ENCODE measurements around the gene SPEG. TPM values are rescaled to one million over a fixed set of nuclear protein-coding genes. Genes with fewer than 3 reads are reported as not detected.
A peak's percentile ranks its signal among the peaks of the same experiment; 100 is the strongest.

SPEG gene
- total RNA-seq, 2 experiments from 2014 or later = 15.3 to 17.7 TPM

- ATAC-seq (ENCODE audit: poor library complexity) = no peak
- H3K36me3 Mint-ChIP-seq (ENCODE audit: low read depth) = no peaks in the 10 kb centered on the region
- Histone ChIP-seq H3K9me3 (ENCODE audit: control insufficient read depth in 1 of 2, insufficient read depth in 1 of 2, low read length in 2 of 2) (no peaks in the 10 kb centered on the region), H3K4me1 (ENCODE audit: insufficient read depth, low read length) (no peaks in the 10 kb centered on the region), H3K4me3 (ENCODE audit: low read length) (no peak overlapping the region), H3K27me3 (ENCODE audit: control insufficient read depth in 1 of 2, insufficient read depth in 2 of 2, low read length in 2 of 2) (peaks cover 0 to 3% of the 10 kb centered on the region in 2 experiments), H3K27ac (ENCODE audit: low read depth in 1 of 2, low read length in 2 of 2) (no peak overlapping the region), H3K36me3 (ENCODE audit: insufficient read depth, low read length) (no peaks in the 10 kb centered on the region)
- no peak overlapping the region for H3K27ac Mint-ChIP-seq
- no peaks in the 10 kb centered on the region for H3K9me3 Mint-ChIP-seq
- H3K27me3 Mint-ChIP-seq = peaks cover 10% of the 10 kb centered on the region
- POLR2A ChIA-PET = no interaction called here
- no peak for TF ChIP-seq CTCF (IDR thresholded peaks at IDR 0.05)
- CTCF ChIA-PET = interaction anchor here (0.7 to 1.8 kb wide), 2 partner anchors 55 to 72 kb away, joined by 3 to 5 read pairs; no protein-coding TSS in a partner anchor
- no peak for DNase-seq
- H3K4me1 Mint-ChIP-seq (ENCODE audit: low read depth) = peaks cover 5% of the 10 kb centered on the region
- no peak overlapping the region for H3K4me3 Mint-ChIP-seq
- intact Hi-C loops (cut with DNase I, micrococcal nuclease) = no loop called here
Measured at GRCh38 chr2:219475278-219475677, 40.6 kb downstream of the SPEG start.

DNA sequence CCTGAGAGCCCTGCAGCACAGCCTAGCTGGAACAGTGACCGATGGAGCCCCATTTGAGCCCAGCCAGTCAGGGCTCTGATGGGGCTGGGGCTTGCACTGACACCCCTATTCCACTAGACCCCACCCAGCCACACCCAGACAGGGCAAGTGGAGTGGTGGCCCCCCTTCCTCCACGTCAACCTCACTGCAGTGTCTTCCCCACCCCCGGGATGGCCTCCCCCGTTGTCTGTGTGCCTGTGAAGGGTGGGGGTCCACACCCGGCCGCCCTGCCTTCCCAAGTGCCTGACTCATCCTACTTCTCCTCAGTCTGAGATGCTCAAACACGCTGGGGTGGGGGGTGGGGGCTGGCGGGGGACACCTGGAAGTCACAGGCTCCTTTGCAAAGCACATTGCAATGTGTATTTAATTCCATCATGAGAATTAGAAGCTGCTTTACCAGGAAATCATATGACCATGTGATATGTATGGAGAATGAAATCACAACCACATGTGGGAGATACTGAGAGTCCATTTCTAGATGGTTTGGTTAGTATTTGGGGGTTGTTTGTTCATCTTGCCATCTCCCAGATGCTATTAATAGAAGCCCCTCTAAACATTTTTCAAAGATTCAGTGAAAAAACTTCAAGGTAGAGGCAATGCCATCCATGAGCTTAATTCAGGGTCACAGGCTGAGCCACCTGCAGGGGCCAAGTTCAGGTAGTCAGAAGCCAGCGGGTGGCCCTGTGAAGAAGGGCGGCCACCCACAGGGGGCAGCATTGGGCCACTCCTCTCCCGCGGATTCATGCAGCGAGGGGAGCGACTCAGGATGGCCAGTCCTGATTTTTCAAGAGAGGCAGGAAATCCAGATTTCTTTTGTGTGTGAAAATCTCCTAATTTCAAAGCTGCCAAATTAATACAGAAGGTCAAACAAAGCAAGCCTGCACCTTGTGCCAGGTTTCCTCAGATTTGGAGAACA lies 41.3 kb downstream of the SPEG start:
- peak; percentile 61 for TF ChIP-seq CTCF (IDR thresholded peaks at IDR 0.05)
- Histone ChIP-seq H3K9me3 (ENCODE audit: control insufficient read depth in 1 of 2, insufficient read depth in 1 of 2, low read length in 2 of 2) (no peaks in the 10 kb centered on the region), H3K4me3 (ENCODE audit: low read length) (no peak overlapping the region), H3K4me1 (ENCODE audit: insufficient read depth, low read length) (no peaks in the 10 kb centered on the region), H3K27me3 (ENCODE audit: control insufficient read depth in 1 of 2, insufficient read depth in 2 of 2, low read length in 2 of 2) (peaks cover 0 to 6% of the 10 kb centered on the region in 2 experiments), H3K36me3 (ENCODE audit: insufficient read depth, low read length) (no peaks in the 10 kb centered on the region), H3K27ac (ENCODE audit: low read depth in 1 of 2, low read length in 2 of 2) (no peak overlapping the region)
- ATAC-seq (ENCODE audit: poor library complexity) (peak; percentile 77), DNase-seq (peak; percentile 29 to 70 (median 48))
- Mint-ChIP-seq H3K27ac (no peak overlapping the region), H3K27me3 (peaks cover 10% of the 10 kb centered on the region), H3K4me1 (ENCODE audit: low read depth) (peaks cover 5% of the 10 kb centered on the region), H3K36me3 (ENCODE audit: low read depth) (no peaks in the 10 kb centered on the region), H3K4me3 (no peak overlapping the region), H3K9me3 (no peaks in the 10 kb centered on the region)
- POLR2A ChIA-PET = no interaction called here
- CTCF ChIA-PET = interaction anchor here (1.8 kb wide), 1 partner anchor 54 kb away, joined by 5 read pairs; no protein-coding TSS in a partner anchor
- intact Hi-C loops (cut with DNase I, micrococcal nuclease) = loop anchor here (1.0 kb wide), 2 partner anchors 53 to 54 kb away; no protein-coding TSS in a partner anchor

DNA sequence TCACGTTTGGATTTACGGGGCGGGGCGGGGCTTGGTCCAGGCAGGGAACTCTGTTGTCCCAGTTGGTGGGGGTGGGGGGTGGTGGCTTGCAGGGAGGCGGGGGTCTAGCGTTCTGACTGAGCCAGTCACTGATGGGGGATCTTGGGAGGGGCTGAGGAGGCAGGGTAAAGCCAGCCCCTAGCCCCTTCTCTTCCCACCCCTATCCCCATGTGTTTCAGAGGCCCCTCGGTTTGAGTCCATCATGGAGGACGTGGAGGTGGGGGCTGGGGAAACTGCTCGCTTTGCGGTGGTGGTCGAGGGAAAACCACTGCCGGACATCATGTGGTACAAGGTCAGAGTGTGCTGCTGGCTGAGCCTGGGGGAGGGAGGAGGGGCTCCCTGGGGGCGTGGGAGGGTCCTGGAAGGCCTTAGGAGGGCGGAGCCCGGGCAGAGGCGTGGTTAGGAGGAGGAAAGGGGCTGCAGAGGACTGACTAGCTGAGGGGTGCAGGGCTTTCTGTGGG lies 42.1 kb downstream of the SPEG start:
- no peak for ATAC-seq (ENCODE audit: poor library complexity)
- intact Hi-C loops (cut with DNase I, micrococcal nuclease) = loop anchor here (1.0 kb wide), 2 partner anchors 53 to 54 kb away; no protein-coding TSS in a partner anchor
- no peaks in the 10 kb centered on the region for H3K9me3 ChIP-seq (ENCODE audit: control insufficient read depth in 1 of 2, insufficient read depth in 1 of 2, low read length in 2 of 2)
- TF ChIP-seq CTCF (IDR thresholded peaks at IDR 0.05) = no peak
- Mint-ChIP-seq H3K9me3 (no peaks in the 10 kb centered on the region), H3K36me3 (ENCODE audit: low read depth) (no peaks in the 10 kb centered on the region), H3K27me3 (peaks cover 15% of the 10 kb centered on the region), H3K27ac (no peak overlapping the region), H3K4me3 (no peak overlapping the region), H3K4me1 (ENCODE audit: low read depth) (peaks cover 5% of the 10 kb centered on the region)
- ChIA-PET POLR2A (no interaction called here), CTCF (interaction anchor here (1.8 kb wide), 1 partner anchor 53 kb away, joined by 5 read pairs; no protein-coding TSS in a partner anchor)
- no peaks in the 10 kb centered on the region for H3K36me3 ChIP-seq (ENCODE audit: insufficient read depth, low read length)
- peaks cover 0 to 6% of the 10 kb centered on the region in 2 experiments for H3K27me3 ChIP-seq (ENCODE audit: control insufficient read depth in 1 of 2, insufficient read depth in 2 of 2, low read length in 2 of 2)
- H3K4me1 ChIP-seq (ENCODE audit: insufficient read depth, low read length) = no peaks in the 10 kb centered on the region
- DNase-seq = no peak
- H3K4me3 ChIP-seq (ENCODE audit: low read length) = no peak overlapping the region
- H3K27ac ChIP-seq (ENCODE audit: low read depth in 1 of 2, low read length in 2 of 2) = no peak overlapping the region
